IMR-90 (cell line): ENCODE data around the gene TASOR. TPM values are rescaled to one million over a fixed set of nuclear protein-coding genes. Genes with fewer than 3 reads are reported as not detected.

Source experiments
- ATAC-seq: fragments of 200-7000 bp; cut with Tn5 transposase; 2 replicates; pipeline ENCODE4 v1.9.1; 2020; ENCODE audit warnings: low read depth, mild to moderate bottlenecking, moderate library complexity
- BruUV-seq: library from RNA; stranded (reverse); fragments of 400-500 nt; replicated peaks from 2 replicates; lab custom pipeline; 2021; lab: Mats Ljungman, UMichigan
- CTCF ChIA-PET: fragments of 300-600 bp; formaldehyde crosslinking; extraction: SDS; loops from one replicate; lab custom pipeline; 2021; ENCODE audit warnings: antibody characterized with exemption; lab: Yijun Ruan, JAX
- POLR2A ChIA-PET: fragments of 300-600 bp; sonication (Branson Sonifier 250); formaldehyde crosslinking; loops from one replicate; lab custom pipeline; 2022; ENCODE audit warnings: antibody characterized with exemption; ENCODE audit not compliant: unreplicated experiment; lab: Charles Lee
- DNase-seq: peaks from one replicate; pipeline ENCODE4 v3.0.0; 2013
- H2AFZ ChIP-seq: replicated peaks from 2 replicates; pipeline ENCODE3; 2013; ENCODE audit warnings: low read length, mild to moderate bottlenecking; ENCODE audit not compliant: poor library complexity
- H2AK5ac ChIP-seq: 2 replicates; pipeline ENCODE4 v1.6.1; 2013; ENCODE audit warnings: low read depth, low read length, inconsistent platforms
- H2AK9ac ChIP-seq: replicated peaks from 2 replicates; pipeline ENCODE3; 2013; ENCODE audit warnings: mild to moderate bottlenecking, low read depth, low read length, moderate library complexity; ENCODE audit not compliant: poor library complexity
- H2BK120ac ChIP-seq: 2 replicates; pipeline ENCODE4 v1.6.1; 2013; ENCODE audit warnings: low read depth, low read length, inconsistent platforms
- H2BK15ac ChIP-seq: 3 replicates; pipeline ENCODE4 v1.6.1; 2013; ENCODE audit warnings: low read depth, low read length, inconsistent platforms
- H2BK20ac ChIP-seq: 2 replicates; pipeline ENCODE4 v1.6.1; 2013; ENCODE audit warnings: low read depth, mild to moderate bottlenecking, inconsistent platforms, low read length, moderate library complexity
- H2BK5ac ChIP-seq: 2 replicates; pipeline ENCODE4 v1.6.1; 2013; ENCODE audit warnings: mild to moderate bottlenecking, low read depth, low read length, inconsistent platforms; ENCODE audit not compliant: poor library complexity, severe bottlenecking
- H3K14ac ChIP-seq: replicated peaks from 2 replicates; pipeline ENCODE4 v1.6.1; 2013; ENCODE audit warnings: low read depth, low read length, inconsistent platforms
- H3K18ac ChIP-seq: 2 replicates; pipeline ENCODE4 v1.6.1; 2013; ENCODE audit warnings: low read depth, low read length, control low read depth
- H3K23ac ChIP-seq: 2 replicates; pipeline ENCODE4 v1.6.1; 2013; ENCODE audit warnings: low read depth, low read length, inconsistent platforms
- H3K27ac ChIP-seq: 2 replicates; pipeline ENCODE4 v1.5.1; 2013; ENCODE audit warnings: mild to moderate bottlenecking, control low read depth, low read length; ENCODE audit not compliant: insufficient read depth
- H3K27me3 ChIP-seq: 2 replicates; pipeline ENCODE4 v1.6.1; 2013; ENCODE audit warnings: low read length; ENCODE audit not compliant: control insufficient read depth, insufficient read depth
- H3K36me3 ChIP-seq: 2 replicates; pipeline ENCODE4 v1.6.1; 2013; ENCODE audit warnings: low read length, mixed read lengths; ENCODE audit not compliant: control insufficient read depth, insufficient read depth
- H3K4ac ChIP-seq: 2 replicates; pipeline ENCODE4 v1.6.1; 2013; ENCODE audit warnings: low read depth, low read length, inconsistent platforms
- H3K4me1 ChIP-seq: 2 replicates; pipeline ENCODE4 v1.6.1; 2013; ENCODE audit warnings: low read length, mixed read lengths; ENCODE audit not compliant: control insufficient read depth, insufficient read depth
- H3K4me2 ChIP-seq: 2 replicates; pipeline ENCODE4 v1.6.1; 2013; ENCODE audit warnings: low read depth, mild to moderate bottlenecking, control low read depth, low read length, moderate library complexity
- H3K4me3 ChIP-seq: 2 replicates; pipeline ENCODE4 v1.5.1; 2013; ENCODE audit warnings: low read depth, mild to moderate bottlenecking, control low read depth, low read length, moderate library complexity; ENCODE audit not compliant: insufficient read depth
- H3K56ac ChIP-seq: 2 replicates; pipeline ENCODE4 v1.6.1; 2013; ENCODE audit warnings: low read length, inconsistent platforms; ENCODE audit not compliant: insufficient read depth; ENCODE audit errors: extremely low read depth
- H3K79me1 ChIP-seq, 2 experiments: 2 replicates each; pipeline ENCODE4 v1.6.1; 2013; ENCODE audit warnings: low read length in 2 of 2, inconsistent platforms in 1 of 2, low read depth in 1 of 2
- H3K9ac ChIP-seq: 2 replicates; pipeline ENCODE4 v1.6.1; 2013; ENCODE audit warnings: low read depth, low read length, control low read depth
- H3K9me1 ChIP-seq: 2 replicates; pipeline ENCODE4 v1.6.1; 2013; ENCODE audit warnings: low read length, inconsistent platforms; ENCODE audit not compliant: insufficient read depth
- H3K9me3 ChIP-seq: 2 replicates; pipeline ENCODE4 v1.6.1; 2013; ENCODE audit warnings: low read length; ENCODE audit not compliant: control insufficient read depth, insufficient read depth
- H4K20me1 ChIP-seq: 2 replicates; pipeline ENCODE4 v1.6.1; 2013; ENCODE audit warnings: low read length, inconsistent platforms; ENCODE audit not compliant: insufficient read depth
- H4K5ac ChIP-seq: 2 replicates; pipeline ENCODE4 v1.6.1; 2013; ENCODE audit warnings: mild to moderate bottlenecking, low read depth, low read length, control low read depth
- H4K8ac ChIP-seq, 2 experiments: 2 replicates each; pipeline ENCODE4 v1.6.1; 2013; ENCODE audit warnings: low read depth in 2 of 2, low read length in 2 of 2, control low read depth in 1 of 2, inconsistent platforms in 1 of 2
- H4K91ac ChIP-seq: 2 replicates; pipeline ENCODE4 v1.6.1; 2013; ENCODE audit warnings: low read depth, low read length, inconsistent platforms; ENCODE audit not compliant: insufficient read depth
- MAFK ChIP-seq: IDR thresholded peaks from 2 replicates; pipeline ENCODE4 v1.6.1; 2012; ENCODE audit warnings: low read depth, low read length, improper control_type of control experiment
- NFE2L2 ChIP-seq: fragments of 150-350 bp; IDR thresholded peaks from 2 replicates; pipeline ENCODE4 v1.6.1; 2016; ENCODE audit warnings: low read depth, mild to moderate bottlenecking, low read length
- RAD21 ChIP-seq: IDR thresholded peaks from 2 replicates; pipeline ENCODE4 v1.6.1; 2012; ENCODE audit warnings: low read length, improper control_type of control experiment
- WGBS, 2 experiments: methylation state at CpG; one replicate each; pipeline versions ENCODE4 v1.1.5 to v1.1.7; 2013; ENCODE audit warnings: missing lambda C conversion rate in 2 of 2; ENCODE audit not compliant: insufficient read length in 1 of 2; ENCODE audit errors: extremely low coverage in 2 of 2; 5-methylcytosine and 5-hydroxymethylcytosine counted together
- dilution Hi-C: fragments of 300-500 bp; cut with HindIII; formaldehyde crosslinking; loops from one replicate; pipeline ENCODE4 v1.14.3; 2018; ENCODE audit warnings: low sequenced_read_pairs; ENCODE audit not compliant: unreplicated experiment
- in situ Hi-C: fragments of 300-500 bp; cut with MboI; formaldehyde crosslinking; loops from 3 replicates; pipeline ENCODE4 v1.14.3; 2019; ENCODE audit warnings: low sequenced_read_pairs, inconsistent platforms, mixed read lengths
- intact Hi-C: fragments of 100-400 bp; cut with micrococcal nuclease; formaldehyde crosslinking; loops from 2 replicates; pipeline ENCODE4 v1.10.0; 2022
- polyA plus RNA-seq, 3 experiments: library from polyadenylated mRNA; depleted of rRNA; stranded (reverse); fragments of >200 nt; gene quantifications; 2 replicates each; pipeline ENCODE4 v1.2.3, GENCODE V29; 2012; ENCODE audit warnings: low replicate concordance in 1 of 3
- total RNA-seq: library from RNA; depleted of rRNA; stranded (reverse); fragments of >200 nt; gene quantifications from 2 replicates; pipeline ENCODE4 v1.2.3, GENCODE V29; 2012
- TF ChIP-seq, protein P1 (sequence below): fragments of 150-350 bp; IDR thresholded peaks from 2 replicates; pipeline ENCODE4 v1.6.1; 2017; ENCODE audit warnings: mild to moderate bottlenecking, antibody characterized with exemption, low read length, low read depth

TASOR gene
- total and polyA plus RNA-seq, 2 of the 4 experiments (the other 2 are of a cell fraction): 13.3 to 28.5 TPM

DNA sequence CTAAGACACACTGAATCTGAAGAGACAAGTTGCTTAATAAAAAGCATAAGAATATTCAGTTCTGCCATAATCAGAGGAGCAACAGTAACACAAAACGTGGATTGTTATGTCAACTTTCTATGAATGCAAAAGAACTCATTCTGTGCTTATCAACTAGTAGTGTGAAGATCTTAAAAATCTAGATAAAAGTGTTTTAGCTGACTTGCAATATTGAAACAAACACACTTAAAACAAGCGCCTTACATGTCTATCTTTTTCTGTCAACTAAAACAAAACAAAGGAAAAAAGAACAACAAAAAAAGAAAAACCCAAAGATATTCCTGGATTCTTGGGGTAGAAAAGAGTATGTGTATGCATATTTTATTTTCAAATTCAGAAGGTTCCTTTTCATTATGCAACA is 37.7 kb downstream of the TASOR start:
- Histone ChIP-seq H3K18ac (no peak overlapping the region), H4K91ac (no peak overlapping the region), H3K27me3 (no peaks in the 10 kb centered on the region), H3K14ac (no peak overlapping the region), H2AK5ac (no peak overlapping the region), H3K23ac (no peak overlapping the region), H2BK20ac (no peak overlapping the region), H3K27ac (no peak overlapping the region), H3K9me1 (peaks cover 3% of the 10 kb centered on the region; the same call in 1 of the 2 replicates), H3K79me1 (peaks cover 15% of the 10 kb centered on the region in 2 experiments; a peak in 2 of 4 replicates), H3K9ac (no peak overlapping the region), H3K4me1 (no peaks in the 10 kb centered on the region), H4K5ac (no peak overlapping the region), H2BK5ac (no peak overlapping the region), H3K4me3 (no peak overlapping the region), H2BK15ac (no peak overlapping the region), H4K8ac (no peak overlapping the region), H3K4me2 (no peak overlapping the region), H3K9me3 (no peaks in the 10 kb centered on the region), H3K56ac (no peak overlapping the region), H3K4ac (no peak overlapping the region), H3K36me3 (peaks cover 30% of the 10 kb centered on the region), H2BK120ac (no peak overlapping the region), H2AFZ (no peak overlapping the region), H4K20me1 (no peaks in the 10 kb centered on the region; the same call in 1 of the 2 replicates), H2AK9ac (no peak overlapping the region)
- POLR2A ChIA-PET: no interaction called here
- no CpG with 5 or more reads among the region's 2 CpGs for WGBS, 2 experiments
- TF ChIP-seq MAFK (peak; percentile 71), NFE2L2 (no peak), RAD21 (no peak)
- TF ChIP-seq, protein P1, sequence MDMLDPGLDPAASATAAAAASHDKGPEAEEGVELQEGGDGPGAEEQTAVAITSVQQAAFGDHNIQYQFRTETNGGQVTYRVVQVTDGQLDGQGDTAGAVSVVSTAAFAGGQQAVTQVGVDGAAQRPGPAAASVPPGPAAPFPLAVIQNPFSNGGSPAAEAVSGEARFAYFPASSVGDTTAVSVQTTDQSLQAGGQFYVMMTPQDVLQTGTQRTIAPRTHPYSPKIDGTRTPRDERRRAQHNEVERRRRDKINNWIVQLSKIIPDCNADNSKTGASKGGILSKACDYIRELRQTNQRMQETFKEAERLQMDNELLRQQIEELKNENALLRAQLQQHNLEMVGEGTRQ: no peak
- no peak for ATAC-seq
- DNase-seq: no peak
- in situ Hi-C loops (no loop called here), dilution Hi-C loops (no loop called here), intact Hi-C loops (no loop called here)
- no TSS peak for BruUV-seq
- CTCF ChIA-PET: no interaction called here
